MM.1S (cell line): ENCODE measurements around the gene ARRDC1.

ENCODE experiments used
- CTCF ChIP-seq: fragments of 300-600 bp; sonication (generic); IDR thresholded peaks from 2 replicates; pipeline ENCODE4 v1.5.1; 2016; ENCODE audit warnings: antibody characterized with exemption, low read length, mixed read lengths
- EZH2 ChIP-seq: fragments of 300-600 bp; sonication (generic); optimal IDR thresholded peaks from 2 replicates; pipeline ENCODE3; 2017; ENCODE audit warnings: low read depth, mild to moderate bottlenecking, antibody characterized with exemption, low read length, mixed read lengths

- TF ChIP-seq CTCF = no peak
- TF ChIP-seq EZH2 = no peak
These were observed 49.2 kb upstream of the ARRDC1 start for GRCh38 chr9:137556069-137556838.
